Kidney glomerular epithelial cell (primary cell): ENCODE data around the gene PLA2G2F.

Experiments
- DNase-seq: peaks from one replicate; lab custom pipeline; 2025; lab: John Stamatoyannopoulos, UW

Gene PLA2G2F

DNA sequence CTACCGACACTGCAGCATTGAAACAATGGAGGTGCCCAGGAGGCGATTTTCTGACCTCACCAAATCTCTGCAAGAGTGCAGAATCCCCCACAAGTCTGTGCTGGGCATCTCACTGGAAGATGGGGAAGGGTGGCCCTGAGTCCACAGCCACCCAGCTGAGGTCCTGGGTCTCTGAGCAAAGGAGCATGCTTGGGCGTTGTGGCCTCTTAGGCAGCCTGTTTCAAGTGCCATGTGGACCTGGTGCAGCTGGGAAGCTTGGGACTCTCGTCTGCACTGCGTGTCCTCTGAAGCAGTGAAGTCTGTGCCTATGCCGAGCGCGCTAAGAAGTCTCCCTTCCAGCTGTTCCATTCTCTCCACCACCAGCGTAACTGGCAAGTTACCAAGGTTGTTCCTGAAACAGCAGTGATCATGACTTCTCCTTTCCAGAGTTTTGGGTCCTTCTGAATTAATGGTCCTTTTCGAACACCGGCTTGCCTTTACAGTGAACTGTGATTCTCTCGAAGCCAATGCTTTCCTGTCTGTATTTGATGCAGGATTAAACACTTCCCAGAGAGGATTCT is 52.2 kb downstream of the PLA2G2F start:
- no peak for DNase-seq

GRCh38 chr1:20192364-20192763 is 53.2 kb downstream of the PLA2G2F start:
- no peak for DNase-seq

DNA sequence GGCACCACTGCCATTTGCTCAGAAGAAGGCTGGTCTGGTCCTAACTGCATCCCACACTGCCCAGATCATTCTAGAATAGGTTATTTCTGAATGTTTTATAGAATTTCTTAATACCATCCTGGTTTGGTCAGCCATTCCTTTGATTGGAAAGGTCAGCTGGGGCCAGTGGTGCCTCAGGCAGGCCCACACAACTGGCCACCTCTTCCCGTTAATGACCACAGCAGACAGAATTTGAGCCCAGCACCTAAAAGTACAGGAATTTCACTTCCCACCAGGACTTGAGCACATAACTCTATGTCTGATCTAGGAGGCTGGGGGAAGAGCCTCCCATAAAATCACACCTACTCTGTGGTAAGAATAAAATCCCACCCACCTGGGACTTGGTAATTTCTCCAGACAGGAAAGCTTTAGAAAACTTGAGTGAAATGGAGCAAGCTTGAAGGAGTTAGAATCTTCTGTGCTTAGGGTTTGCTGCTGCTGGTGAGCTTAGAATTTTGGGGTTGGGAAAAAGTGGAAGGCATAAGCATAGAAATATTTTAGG is 53.8 kb downstream of the PLA2G2F start:
- no peak for DNase-seq

GRCh38 chr1:20194224-20194623 is 55.1 kb downstream of the PLA2G2F start:
- DNase-seq = no peak

DNA sequence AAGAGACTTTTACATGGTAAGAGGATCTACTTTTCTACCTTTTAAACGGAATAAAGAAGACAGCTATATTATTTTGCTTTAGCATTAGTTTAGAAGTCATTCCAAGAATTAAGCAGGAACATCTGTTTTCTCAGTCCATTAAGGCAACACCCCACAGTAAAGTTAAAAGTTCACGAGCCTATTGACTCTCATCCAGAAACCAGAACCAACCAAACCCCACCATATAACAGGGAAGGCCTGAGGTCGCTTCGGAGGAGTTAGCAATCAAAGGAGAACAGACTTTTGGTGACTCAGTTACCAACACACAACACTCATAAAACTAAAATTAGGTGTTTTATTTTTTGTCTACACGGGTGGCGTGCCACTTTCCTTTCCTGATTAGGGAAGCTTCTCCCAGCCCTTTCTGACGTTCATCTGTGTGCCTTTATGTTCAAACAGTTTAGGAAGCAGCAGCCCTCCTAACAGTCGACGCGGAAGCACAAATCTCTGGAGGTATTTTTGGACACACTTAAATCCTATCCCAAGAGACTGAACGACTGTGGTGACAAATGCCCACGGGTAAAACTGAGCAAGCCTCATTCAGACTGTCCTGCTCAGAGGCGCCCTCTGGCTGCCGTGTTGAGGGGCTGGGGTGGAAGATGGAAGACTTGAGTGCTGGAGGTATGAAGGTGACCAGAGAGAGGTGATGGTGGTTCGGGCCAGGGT is 55.8 kb downstream of the PLA2G2F start:
- peak; percentile 13 for DNase-seq

- no peak for DNase-seq
Measured at GRCh38 chr1:20195462-20195780, 56.3 kb downstream of the PLA2G2F start.

GRCh38 chr1:20197329-20197791 is 58.2 kb downstream of the PLA2G2F start:
- no peak for DNase-seq

- no peak for DNase-seq
Measured at GRCh38 chr1:20198296-20198695, 59.2 kb downstream of the PLA2G2F start.

DNA sequence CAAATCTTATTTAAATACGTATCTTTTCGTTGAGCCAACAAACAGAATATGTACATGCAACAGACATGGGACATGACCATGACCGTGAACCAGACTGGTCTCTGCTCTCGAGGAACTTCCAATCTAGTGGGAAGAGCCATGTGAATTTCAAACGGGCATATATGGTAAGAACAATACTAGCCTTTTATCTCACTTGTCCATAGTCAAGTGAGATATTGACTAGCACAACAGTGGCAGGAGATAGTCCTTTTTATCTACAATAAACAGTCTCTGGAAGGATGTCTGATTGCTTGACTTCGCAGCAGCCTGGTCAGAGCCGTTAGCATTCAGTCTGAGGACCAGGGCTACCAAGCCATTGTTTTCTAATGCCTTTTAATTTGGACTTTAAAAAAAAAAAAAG is 59.8 kb downstream of the PLA2G2F start:
- DNase-seq = no peak

- no peak for DNase-seq
Measured at GRCh38 chr1:20199403-20199802, 60.3 kb downstream of the PLA2G2F start.

GRCh38 chr1:20199840-20200239 is 60.7 kb downstream of the PLA2G2F start:
- no peak for DNase-seq
